K562 (cell line): Measurements from ENCODE around the gene TMEM156. TPM values are rescaled to one million over a fixed set of nuclear protein-coding genes. Genes with fewer than 3 reads are reported as not detected.

Experiments
- BCLAF1 ChIP-seq, 2 experiments: fragments of 450-650 bp in 1 of 2; IDR thresholded peaks; 2 replicates each; pipeline ENCODE4 v1.6.1; 2011 to 2017; ENCODE audit warnings: low read depth in 2 of 2, antibody characterized with exemption in 1 of 2, borderline replicate concordance in 1 of 2, low read length in 1 of 2, mild to moderate bottlenecking in 1 of 2, mixed read lengths in 1 of 2; ENCODE audit not compliant: control insufficient read depth in 1 of 2
- ETV1 ChIP-seq: fragments of 450-650 bp; conservative IDR thresholded peaks from 2 replicates; pipeline ENCODE4 v1.6.1; 2016; ENCODE audit warnings: missing genetic modification characterization, control low read depth, low read depth, missing compliant biosample characterization
- FOXJ3 ChIP-seq: sonication (generic); formaldehyde crosslinking; IDR thresholded peaks from 2 replicates; pipeline ENCODE4 v1.4.0; 2020; ENCODE audit warnings: mild to moderate bottlenecking, missing genetic modification reagents
- KDM2B ChIP-seq: fragments of 250-450 bp; sonication (Bioruptor Pico); IDR thresholded peaks from 2 replicates; pipeline ENCODE4 v1.8.0; 2021; ENCODE audit warnings: mild to moderate bottlenecking, moderate library complexity
- MAFG ChIP-seq: fragments of 450-650 bp; conservative IDR thresholded peaks from 2 replicates; pipeline ENCODE4 v1.6.1; 2016; ENCODE audit warnings: missing genetic modification characterization, missing compliant biosample characterization
- SNIP1 ChIP-seq: fragments of 450-650 bp; IDR thresholded peaks from 2 replicates; pipeline ENCODE4 v1.7.1; 2017; ENCODE audit warnings: low read depth, mild to moderate bottlenecking
- USF1 ChIP-seq: sonication (generic); formaldehyde crosslinking; IDR thresholded peaks from 2 replicates; pipeline ENCODE4 v1.9.0; 2022; ENCODE audit warnings: mild to moderate bottlenecking, missing genetic modification reagents
- ZBTB40 ChIP-seq, 2 experiments: fragments of 450-650 bp in 1 of 2; sonication (generic) in 1 of 2; formaldehyde crosslinking in 1 of 2; IDR thresholded peaks; 2 replicates each; pipeline versions ENCODE4 v1.7.1 to v1.9.0; 2016 to 2022; ENCODE audit warnings: inconsistent platforms in 1 of 2, mild to moderate bottlenecking in 1 of 2, missing genetic modification reagents in 1 of 2
- ZNF76 ChIP-seq: fragments of 250-450 bp; sonication (Bioruptor Pico); IDR thresholded peaks from 2 replicates; pipeline ENCODE4 v1.4.0; 2020; ENCODE audit warnings: mild to moderate bottlenecking, moderate library complexity, borderline replicate concordance
- ZNF79 ChIP-seq: fragments of 250-450 bp; sonication (Bioruptor Pico); IDR thresholded peaks from 2 replicates; pipeline ENCODE4 v1.4.0; 2020; ENCODE audit warnings: low read depth, mild to moderate bottlenecking, moderate library complexity
- polyA plus RNA-seq, 8 experiments: library from polyadenylated mRNA; depleted of rRNA in 4 of 8; stranded (reverse) in 5 of 8; unstranded in 3 of 8; fragments of >200 nt; fragmentation: Nextera tagmentation in 2 of 8; fragmentation: Illumina TruSeq in 1 of 8; extraction: Ambion mirVana in 2 of 8; extraction: Trizol in 1 of 8; gene quantifications; 2 replicates each; pipeline versions ENCODE4 v1.2.1 to v1.2.3, GENCODE V29; 2011 to 2014; ENCODE audit warnings: inconsistent platforms in 1 of 8, missing spikeins in 1 of 8
- total RNA-seq, 7 experiments: library from RNA; depleted of rRNA in 6 of 7; stranded (reverse); fragments of >200 nt in 6 of 7; fragmentation: Illumina TruSeq in 2 of 7; extraction: Trizol in 2 of 7; gene quantifications; 2 replicates each; pipeline versions ENCODE4 v1.2.1 to v1.2.3, GENCODE V29; 2011 to 2021; ENCODE audit warnings: low replicate concordance in 1 of 7
- TF ChIP-seq, protein P1 (sequence below): fragments of 450-650 bp; formaldehyde crosslinking; conservative IDR thresholded peaks from 2 replicates; pipeline ENCODE4 v1.4.0; 2022; ENCODE audit warnings: mild to moderate bottlenecking, missing genetic modification characterization

The TMEM156 gene
- total and polyA plus RNA-seq, 9 of the 15 experiments (the other 6 are each of a cell fraction or from before 2014, with no cell fraction given), result 3.5 to 9.6 (median 6.4) TPM

GRCh38 chr4:39032218-39033085 is at the start of gene TMEM156 (continued):
- no peak for TF ChIP-seq ZNF76 (CRISPR knock-in tag)
- no peak for TF ChIP-seq USF1 (CRISPR knock-in tag)
- TF ChIP-seq ZNF79 (CRISPR knock-in tag), result no peak
- TF ChIP-seq, protein P1, sequence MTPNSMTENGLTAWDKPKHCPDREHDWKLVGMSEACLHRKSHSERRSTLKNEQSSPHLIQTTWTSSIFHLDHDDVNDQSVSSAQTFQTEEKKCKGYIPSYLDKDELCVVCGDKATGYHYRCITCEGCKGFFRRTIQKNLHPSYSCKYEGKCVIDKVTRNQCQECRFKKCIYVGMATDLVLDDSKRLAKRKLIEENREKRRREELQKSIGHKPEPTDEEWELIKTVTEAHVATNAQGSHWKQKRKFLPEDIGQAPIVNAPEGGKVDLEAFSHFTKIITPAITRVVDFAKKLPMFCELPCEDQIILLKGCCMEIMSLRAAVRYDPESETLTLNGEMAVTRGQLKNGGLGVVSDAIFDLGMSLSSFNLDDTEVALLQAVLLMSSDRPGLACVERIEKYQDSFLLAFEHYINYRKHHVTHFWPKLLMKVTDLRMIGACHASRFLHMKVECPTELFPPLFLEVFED (CRISPR knock-in tag), result no peak
- TF ChIP-seq ETV1 (tag), result peak; percentile 84
- TF ChIP-seq ZBTB40 (IDR thresholded peaks at IDR 0.05), result no peak
- TF ChIP-seq ZBTB40 (CRISPR knock-in tag; IDR thresholded peaks at IDR 0.05), result no peak
- no peak for TF ChIP-seq BCLAF1 (IDR thresholded peaks at IDR 0.05; ENCODE audit: borderline replicate concordance in 1 of 2, control insufficient read depth in 1 of 2, low read depth in 2 of 2, low read length in 1 of 2)
- TF ChIP-seq KDM2B (CRISPR knock-in tag), result no peak
- TF ChIP-seq FOXJ3 (CRISPR knock-in tag), result no peak
- TF ChIP-seq MAFG, result no peak
- TF ChIP-seq SNIP1, result no peak
